Liver (tissue), 9 donors: ENCODE results near the gene B3GNT9. TPM values are rescaled to one million over a fixed set of nuclear protein-coding genes. Genes with fewer than 3 reads are reported as not detected.
"Not testable (repeated sequence)": the region's sequence is repeated elsewhere in the genome, so short reads cannot be mapped to it uniquely, and the experiment has no call there.

Experiments
- DNase-seq: peaks from one replicate; pipeline ENCODE4 v3.0.0-alpha.2; 2017; ENCODE audit warnings: low spot score
- H3K27ac ChIP-seq, 2 donors: one replicate each; pipeline ENCODE4 v1.7.0; 2013; ENCODE audit warnings: inconsistent platforms in 2 of 2, low read length in 2 of 2, control low read depth in 1 of 2, low read depth in 1 of 2, mild to moderate bottlenecking in 1 of 2
- H3K27me3 ChIP-seq, 4 donors: one replicate each; pipeline versions ENCODE4 v1.6.1 to v1.7.0; 2013; ENCODE audit warnings: low read length in 3 of 4, inconsistent platforms in 1 of 4, mild to moderate bottlenecking in 1 of 4, moderate library complexity in 1 of 4; ENCODE audit not compliant: control insufficient read depth in 4 of 4, insufficient read depth in 4 of 4
- H3K36me3 ChIP-seq, 4 donors: one replicate each; pipeline versions ENCODE4 v1.6.1 to v1.7.0; 2013; ENCODE audit warnings: low read length in 3 of 4, mild to moderate bottlenecking in 3 of 4, low read depth in 1 of 4, moderate library complexity in 1 of 4; ENCODE audit not compliant: control insufficient read depth in 4 of 4, insufficient read depth in 3 of 4
- H3K4me1 ChIP-seq, 4 donors: one replicate each; pipeline versions ENCODE4 v1.6.1 to v1.7.0; 2013; ENCODE audit warnings: low read length in 3 of 4, mild to moderate bottlenecking in 3 of 4, moderate library complexity in 1 of 4; ENCODE audit not compliant: control insufficient read depth in 4 of 4, insufficient read depth in 4 of 4
- H3K4me3 ChIP-seq, 3 donors: one replicate each; pipeline versions ENCODE4 v1.6.1 to v1.7.0; 2013; ENCODE audit warnings: low read length in 3 of 3, control low read depth in 1 of 3, low read depth in 1 of 3, mild to moderate bottlenecking in 1 of 3
- H3K9ac ChIP-seq, 2 donors: one replicate each; pipeline ENCODE4 v1.7.0; 2013; ENCODE audit warnings: low read length in 2 of 2, mild to moderate bottlenecking in 2 of 2, moderate library complexity in 2 of 2, control low read depth in 1 of 2, low read depth in 1 of 2
- H3K9me3 ChIP-seq, 4 donors: one replicate each; pipeline versions ENCODE4 v1.6.1 to v1.7.0; 2013; ENCODE audit warnings: low read length in 3 of 4; ENCODE audit not compliant: control insufficient read depth in 4 of 4
- ATF3 ChIP-seq: IDR thresholded peaks from 2 replicates; pipeline ENCODE4 v1.6.1; 2016; ENCODE audit warnings: antibody characterized with exemption
- EGR1 ChIP-seq, 2 donors: IDR thresholded peaks; 2 replicates each; pipeline ENCODE4 v1.6.1; 2016 to 2018; ENCODE audit warnings: antibody characterized with exemption in 2 of 2, low read depth in 2 of 2
- FOXA1 ChIP-seq: IDR thresholded peaks from 2 replicates; pipeline ENCODE4 v1.6.1; 2016; ENCODE audit warnings: antibody characterized with exemption
- FOXA2 ChIP-seq: IDR thresholded peaks from 2 replicates; pipeline ENCODE4 v1.6.1; 2016; ENCODE audit warnings: antibody characterized with exemption
- GABPA ChIP-seq, 2 donors: IDR thresholded peaks in 1 of 2; conservative IDR thresholded peaks in 1 of 2; 2 replicates each; pipeline ENCODE4 v1.6.1; 2016; ENCODE audit warnings: antibody characterized with exemption in 2 of 2, mild to moderate bottlenecking in 1 of 2, moderate library complexity in 1 of 2
- HNF4A ChIP-seq, 2 donors: conservative IDR thresholded peaks; 2 replicates each; pipeline ENCODE4 v1.6.1; 2016; ENCODE audit warnings: antibody characterized with exemption in 2 of 2, mild to moderate bottlenecking in 2 of 2
- HNF4G ChIP-seq: IDR thresholded peaks from 2 replicates; pipeline ENCODE4 v1.6.1; 2016; ENCODE audit warnings: antibody characterized with exemption
- JUND ChIP-seq, 2 donors: IDR thresholded peaks; 2 replicates each; pipeline ENCODE4 v1.6.1; 2016; ENCODE audit warnings: antibody characterized with exemption in 2 of 2
- NR2F2 ChIP-seq: IDR thresholded peaks from 2 replicates; pipeline ENCODE4 v1.6.1; 2016; ENCODE audit warnings: antibody characterized with exemption
- RAD21 ChIP-seq, 2 donors: IDR thresholded peaks; 2 replicates each; pipeline ENCODE4 v1.6.1; 2016; ENCODE audit warnings: antibody characterized with exemption in 2 of 2, mild to moderate bottlenecking in 2 of 2
- RXRA ChIP-seq, 2 donors: IDR thresholded peaks; 2 replicates each; pipeline ENCODE4 v1.6.1; 2017 to 2018; ENCODE audit warnings: antibody characterized with exemption in 2 of 2, mild to moderate bottlenecking in 1 of 2
- SP1 ChIP-seq: IDR thresholded peaks from 2 replicates; pipeline ENCODE4 v1.6.1; 2018; ENCODE audit warnings: antibody characterized with exemption, mild to moderate bottlenecking
- TAF1 ChIP-seq: conservative IDR thresholded peaks from 2 replicates; pipeline ENCODE4 v1.6.1; 2016; ENCODE audit warnings: antibody characterized with exemption, mild to moderate bottlenecking
- YY1 ChIP-seq: IDR thresholded peaks from 2 replicates; pipeline ENCODE4 v1.6.1; 2016; ENCODE audit warnings: antibody characterized with exemption, mild to moderate bottlenecking
- ZBTB33 ChIP-seq: IDR thresholded peaks from 2 replicates; pipeline ENCODE4 v1.6.1; 2016; ENCODE audit warnings: antibody characterized with exemption
- WGBS: extraction: QIAGEN DNeasy Blood & Tissue Kit; methylation state at CpG from one replicate; pipeline ENCODE4 v1.1.7; 2013; 5-methylcytosine and 5-hydroxymethylcytosine counted together
- polyA plus RNA-seq, 2 donors: library from polyadenylated mRNA; stranded (reverse) in 1 of 2; unstranded in 1 of 2; fragments of 200-250 nt in 1 of 2; fragments of >200 nt in 1 of 2; fragmentation: Nextera tagmentation in 1 of 2; extraction: Ambion mirVana in 1 of 2; gene quantifications; one replicate each; pipeline versions ENCODE4 v1.2.1 to v1.2.3, GENCODE V29; 2013 to 2015
- total RNA-seq, 2 donors: library from RNA; depleted of rRNA; stranded (reverse); fragments of >200 nt; gene quantifications; one replicate each; pipeline ENCODE4 v1.2.3, GENCODE V29; 2014
- TF ChIP-seq, protein P1 (sequence below): IDR thresholded peaks from 2 replicates; pipeline ENCODE4 v1.6.1; 2016; ENCODE audit warnings: antibody characterized with exemption, mild to moderate bottlenecking
- TF ChIP-seq, protein P2 (sequence below): IDR thresholded peaks from 2 replicates; pipeline ENCODE4 v1.6.1; 2016; ENCODE audit warnings: antibody characterized with exemption
- TF ChIP-seq, protein P3 (sequence below): fragments of 150-350 bp; IDR thresholded peaks from 2 replicates; pipeline ENCODE4 v1.5.1; 2017; ENCODE audit warnings: improper control_type of control experiment, low read depth, low read length; ENCODE audit not compliant: missing input control
- donor health status: healthy.
- donor health status: healthy.
- donor health status: healthy.
- donor health status: healthy.
- donor health status: healthy.

The B3GNT9 gene
- total and polyA plus RNA-seq, 4 donors = 0.43 to 2.3 (median 1.4) TPM

GRCh38 chr16:67128887-67129286 lies 21.9 kb downstream of the B3GNT9 start:
- H3K27me3 ChIP-seq = no peaks in the 10 kb centered on the region
- H3K4me1 ChIP-seq = no peaks in the 10 kb centered on the region
- no peak overlapping the region for H3K27ac ChIP-seq
- H3K9ac ChIP-seq = no peak overlapping the region
- no peak for TF ChIP-seq HNF4A (conservative IDR thresholded peaks at IDR 0.05)
- TF ChIP-seq, protein P1, sequence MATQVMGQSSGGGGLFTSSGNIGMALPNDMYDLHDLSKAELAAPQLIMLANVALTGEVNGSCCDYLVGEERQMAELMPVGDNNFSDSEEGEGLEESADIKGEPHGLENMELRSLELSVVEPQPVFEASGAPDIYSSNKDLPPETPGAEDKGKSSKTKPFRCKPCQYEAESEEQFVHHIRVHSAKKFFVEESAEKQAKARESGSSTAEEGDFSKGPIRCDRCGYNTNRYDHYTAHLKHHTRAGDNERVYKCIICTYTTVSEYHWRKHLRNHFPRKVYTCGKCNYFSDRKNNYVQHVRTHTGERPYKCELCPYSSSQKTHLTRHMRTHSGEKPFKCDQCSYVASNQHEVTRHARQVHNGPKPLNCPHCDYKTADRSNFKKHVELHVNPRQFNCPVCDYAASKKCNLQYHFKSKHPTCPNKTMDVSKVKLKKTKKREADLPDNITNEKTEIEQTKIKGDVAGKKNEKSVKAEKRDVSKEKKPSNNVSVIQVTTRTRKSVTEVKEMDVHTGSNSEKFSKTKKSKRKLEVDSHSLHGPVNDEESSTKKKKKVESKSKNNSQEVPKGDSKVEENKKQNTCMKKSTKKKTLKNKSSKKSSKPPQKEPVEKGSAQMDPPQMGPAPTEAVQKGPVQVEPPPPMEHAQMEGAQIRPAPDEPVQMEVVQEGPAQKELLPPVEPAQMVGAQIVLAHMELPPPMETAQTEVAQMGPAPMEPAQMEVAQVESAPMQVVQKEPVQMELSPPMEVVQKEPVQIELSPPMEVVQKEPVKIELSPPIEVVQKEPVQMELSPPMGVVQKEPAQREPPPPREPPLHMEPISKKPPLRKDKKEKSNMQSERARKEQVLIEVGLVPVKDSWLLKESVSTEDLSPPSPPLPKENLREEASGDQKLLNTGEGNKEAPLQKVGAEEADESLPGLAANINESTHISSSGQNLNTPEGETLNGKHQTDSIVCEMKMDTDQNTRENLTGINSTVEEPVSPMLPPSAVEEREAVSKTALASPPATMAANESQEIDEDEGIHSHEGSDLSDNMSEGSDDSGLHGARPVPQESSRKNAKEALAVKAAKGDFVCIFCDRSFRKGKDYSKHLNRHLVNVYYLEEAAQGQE = no peak
- no peak for TF ChIP-seq TAF1
- TF ChIP-seq HNF4G = no peak
- TF ChIP-seq FOXA1 = no peak
- TF ChIP-seq ZBTB33 = no peak
- TF ChIP-seq FOXA2 = no peak
- no peak for TF ChIP-seq YY1
- TF ChIP-seq SP1 = no peak
- TF ChIP-seq GABPA (IDR thresholded peaks at IDR 0.05 in 1 of 2, conservative IDR thresholded peaks at IDR 0.05 in 1 of 2) = no peak
- TF ChIP-seq ATF3 = no peak
- TF ChIP-seq EGR1 (IDR thresholded peaks at IDR 0.05; ENCODE audit: low read depth in 2 of 2) = no peak
- TF ChIP-seq, protein P2, sequence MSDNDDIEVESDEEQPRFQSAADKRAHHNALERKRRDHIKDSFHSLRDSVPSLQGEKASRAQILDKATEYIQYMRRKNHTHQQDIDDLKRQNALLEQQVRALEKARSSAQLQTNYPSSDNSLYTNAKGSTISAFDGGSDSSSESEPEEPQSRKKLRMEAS = no peak
- TF ChIP-seq, protein P3, sequence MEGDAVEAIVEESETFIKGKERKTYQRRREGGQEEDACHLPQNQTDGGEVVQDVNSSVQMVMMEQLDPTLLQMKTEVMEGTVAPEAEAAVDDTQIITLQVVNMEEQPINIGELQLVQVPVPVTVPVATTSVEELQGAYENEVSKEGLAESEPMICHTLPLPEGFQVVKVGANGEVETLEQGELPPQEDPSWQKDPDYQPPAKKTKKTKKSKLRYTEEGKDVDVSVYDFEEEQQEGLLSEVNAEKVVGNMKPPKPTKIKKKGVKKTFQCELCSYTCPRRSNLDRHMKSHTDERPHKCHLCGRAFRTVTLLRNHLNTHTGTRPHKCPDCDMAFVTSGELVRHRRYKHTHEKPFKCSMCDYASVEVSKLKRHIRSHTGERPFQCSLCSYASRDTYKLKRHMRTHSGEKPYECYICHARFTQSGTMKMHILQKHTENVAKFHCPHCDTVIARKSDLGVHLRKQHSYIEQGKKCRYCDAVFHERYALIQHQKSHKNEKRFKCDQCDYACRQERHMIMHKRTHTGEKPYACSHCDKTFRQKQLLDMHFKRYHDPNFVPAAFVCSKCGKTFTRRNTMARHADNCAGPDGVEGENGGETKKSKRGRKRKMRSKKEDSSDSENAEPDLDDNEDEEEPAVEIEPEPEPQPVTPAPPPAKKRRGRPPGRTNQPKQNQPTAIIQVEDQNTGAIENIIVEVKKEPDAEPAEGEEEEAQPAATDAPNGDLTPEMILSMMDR = no peak
- TF ChIP-seq RAD21 (IDR thresholded peaks at IDR 0.05) = no peak
- no peak for TF ChIP-seq RXRA (IDR thresholded peaks at IDR 0.05)
- TF ChIP-seq JUND (IDR thresholded peaks at IDR 0.05) = no peak
- H3K4me3 ChIP-seq = no peak overlapping the region
- 93% methylated on average over 3 of the region's 3 CpGs for WGBS
- no peak for DNase-seq
- no peaks in the 10 kb centered on the region for H3K9me3 ChIP-seq
- peaks cover 18 to 67% (median 57%) of the 10 kb centered on the region in 4 donors for H3K36me3 ChIP-seq

- DNase-seq = no peak
- no peaks in the 10 kb centered on the region for H3K27me3 ChIP-seq
- no peak overlapping the region for H3K4me3 ChIP-seq
- no peak overlapping the region for H3K9ac ChIP-seq
- peaks cover 0 to 4% (median 1%) of the 10 kb centered on the region in 4 donors for H3K4me1 ChIP-seq
- TF ChIP-seq NR2F2 (no peak), JUND (IDR thresholded peaks at IDR 0.05) (no peak), ATF3 (no peak), FOXA2 (no peak), YY1 (no peak), GABPA (IDR thresholded peaks at IDR 0.05 in 1 of 2, conservative IDR thresholded peaks at IDR 0.05 in 1 of 2) (no peak)
- H3K9me3 ChIP-seq = no peaks in the 10 kb centered on the region
- H3K27ac ChIP-seq = no peak overlapping the region
- peaks cover 17 to 70% (median 59%) of the 10 kb centered on the region in 4 donors for H3K36me3 ChIP-seq
Observed at GRCh38 chr16:67128417-67128816, 22.4 kb downstream of the B3GNT9 start.

DNA sequence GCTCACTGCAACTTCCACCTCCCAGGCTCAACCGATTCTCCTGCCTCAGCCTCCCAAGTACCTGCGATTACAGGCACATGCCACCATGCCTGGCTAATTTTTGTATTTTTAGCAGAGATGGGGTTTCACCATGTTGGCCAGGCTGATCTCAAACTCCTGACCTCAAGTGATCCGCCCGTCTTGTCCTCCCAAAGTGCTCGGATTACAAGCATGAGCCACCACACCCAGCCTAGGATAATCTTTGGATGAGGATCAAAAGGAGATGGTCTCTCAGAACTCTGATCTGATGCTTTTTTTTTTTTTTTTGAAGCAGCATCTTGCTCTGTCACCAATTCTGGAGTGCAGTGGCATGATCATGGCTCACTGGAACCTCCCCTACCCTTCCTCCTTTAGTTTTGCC lies 28.0 kb downstream of the B3GNT9 start:
- WGBS = 98% methylated on average over 5 of the region's 5 CpGs
- H3K27ac ChIP-seq, H3K4me3 ChIP-seq, H3K27me3 ChIP-seq, H3K9ac ChIP-seq, DNase-seq, H3K9me3 ChIP-seq: not testable (repeated sequence)
- Histone ChIP-seq H3K36me3 (peaks cover 19 to 53% (median 50%) of the 10 kb centered on the region in 4 donors), H3K4me1 (peaks cover 0 to 11% (median 3%) of the 10 kb centered on the region in 4 donors)
